ENCODE results near the gene NCKAP1.
"Not testable (repeated sequence)": the region's sequence is repeated elsewhere in the genome, so short reads cannot be mapped to it uniquely, and the experiment has no call there.

- not testable (repeated sequence) for TF ChIP-seq CTCF (IDR thresholded peaks at IDR 0.05; ENCODE audit: low read depth, low read length); POLR2A (IDR thresholded peaks at IDR 0.05; ENCODE audit: extremely low read depth, insufficient read length); MAX (IDR thresholded peaks at IDR 0.05; ENCODE audit: low read depth, low read length)
Measured at GRCh38 chr2:183043580-183043979, 5.3 kb upstream of the NCKAP1 start.
